GM23338 (cell line): Measurements from ENCODE around the gene TRMT44. TPM values are rescaled to one million over a fixed set of nuclear protein-coding genes. Genes with fewer than 3 reads are reported as not detected.

Experiments used
- ATAC-seq: fragments of 200-7000 bp; cut with Tn5 transposase; 3 replicates; pipeline ENCODE4 v1.9.1; 2020
- DNase-seq: peaks from one replicate; pipeline ENCODE4 v3.0.0-alpha.2; 2015; ENCODE audit warnings: low spot score
- H2AFZ ChIP-seq: fragments of 200-600 bp; sonication (generic); 2 replicates; pipeline ENCODE4 v1.8.0; 2016; ENCODE audit warnings: antibody characterized with exemption, mild to moderate bottlenecking, moderate library complexity
- H3F3A ChIP-seq: fragments of 200-600 bp; sonication (generic); replicated peaks from 2 replicates; pipeline ENCODE4 v1.8.0; 2017; ENCODE audit warnings: antibody characterized with exemption, mixed run types, low read depth
- H3K27ac ChIP-seq: fragments of 200-600 bp; sonication (generic); 2 replicates; pipeline ENCODE4 v1.6.1; 2016; ENCODE audit warnings: low read depth
- H3K27me3 ChIP-seq: fragments of 200-600 bp; sonication (generic); 2 replicates; pipeline ENCODE4 v1.8.0; 2016; ENCODE audit warnings: mild to moderate bottlenecking, mixed run types, moderate library complexity; ENCODE audit not compliant: insufficient read depth
- H3K36me3 ChIP-seq: fragments of 200-600 bp; sonication (generic); 2 replicates; pipeline ENCODE4 v1.8.0; 2016; ENCODE audit warnings: mild to moderate bottlenecking; ENCODE audit not compliant: insufficient read depth
- H3K4me1 ChIP-seq: fragments of 200-600 bp; sonication (generic); 2 replicates; pipeline ENCODE4 v1.8.0; 2016; ENCODE audit warnings: mild to moderate bottlenecking, moderate library complexity; ENCODE audit not compliant: insufficient read depth
- H3K4me2 ChIP-seq: fragments of 200-600 bp; sonication (generic); 2 replicates; pipeline ENCODE4 v1.7.1; 2017; ENCODE audit warnings: mixed run types
- H3K4me3 ChIP-seq: fragments of 200-600 bp; sonication (generic); 2 replicates; pipeline ENCODE4 v1.6.1; 2016; ENCODE audit warnings: mixed run types
- H3K79me2 ChIP-seq: fragments of 200-600 bp; sonication (generic); replicated peaks from 2 replicates; pipeline ENCODE4 v1.8.0; 2017; ENCODE audit warnings: mild to moderate bottlenecking; ENCODE audit not compliant: insufficient read depth
- H3K9me2 ChIP-seq: fragments of 200-600 bp; sonication (generic); 2 replicates; pipeline ENCODE4 v1.8.0; 2017; ENCODE audit not compliant: insufficient read depth
- H4K20me1 ChIP-seq: fragments of 200-600 bp; sonication (generic); replicated peaks from 2 replicates; pipeline ENCODE4 v1.8.0; 2017; ENCODE audit warnings: mild to moderate bottlenecking; ENCODE audit not compliant: insufficient read depth
- H3K27ac Mint-ChIP-seq: 2 replicates; pipeline ENCODE4 v1.8.0; 2020; ENCODE audit warnings: inconsistent platforms, mild to moderate bottlenecking, moderate library complexity, mixed read lengths
- H3K27me3 Mint-ChIP-seq: 3 replicates; pipeline ENCODE4 v1.8.0; 2022; ENCODE audit warnings: low read depth, mild to moderate bottlenecking, moderate library complexity, mixed read lengths, inconsistent platforms; ENCODE audit not compliant: insufficient read depth, poor library complexity
- H3K36me3 Mint-ChIP-seq: 3 replicates; pipeline ENCODE4 v1.8.0; 2021; ENCODE audit warnings: low read depth, mild to moderate bottlenecking, inconsistent platforms, moderate library complexity, mixed read lengths
- H3K4me1 Mint-ChIP-seq: 3 replicates; pipeline ENCODE4 v1.8.0; 2020; ENCODE audit warnings: mild to moderate bottlenecking, inconsistent platforms, mixed read lengths
- H3K4me3 Mint-ChIP-seq: 3 replicates; pipeline ENCODE4 v1.8.0; 2021; ENCODE audit warnings: moderate library complexity, mild to moderate bottlenecking, inconsistent platforms, mixed read lengths
- H3K9me3 Mint-ChIP-seq: 3 replicates; pipeline ENCODE4 v1.8.0; 2020; ENCODE audit warnings: moderate library complexity, mild to moderate bottlenecking, inconsistent platforms, mixed read lengths
- CTCF ChIP-seq, 2 experiments: fragments of 200-600 bp in 1 of 2; sonication (generic) in 1 of 2; conservative IDR thresholded peaks; 2 replicates each; pipeline versions ENCODE4 v1.5.1 to v1.6.1; 2016 to 2017; ENCODE audit warnings: antibody characterized with exemption in 2 of 2, low read depth in 2 of 2, mild to moderate bottlenecking in 2 of 2, moderate library complexity in 1 of 2
- ETS1 ChIP-seq: IDR thresholded peaks from 2 replicates; pipeline ENCODE4 v1.6.1; 2016; ENCODE audit warnings: antibody characterized with exemption
- EZH2 ChIP-seq: fragments of 200-600 bp; sonication (generic); IDR thresholded peaks from one replicate; pipeline ENCODE4 v1.8.0; 2017; ENCODE audit warnings: antibody characterized with exemption, mild to moderate bottlenecking, low read depth; ENCODE audit not compliant: unreplicated experiment
- EZH2phosphoT487 ChIP-seq: fragments of 200-600 bp; sonication (generic); IDR thresholded peaks from one replicate; pipeline ENCODE4 v1.8.1; 2018; ENCODE audit warnings: antibody characterized with exemption; ENCODE audit not compliant: unreplicated experiment
- JUNB ChIP-seq: IDR thresholded peaks from one replicate; pipeline ENCODE4 v1.6.1; 2016; ENCODE audit warnings: antibody characterized with exemption; ENCODE audit not compliant: unreplicated experiment
- NANOG ChIP-seq: IDR thresholded peaks from 2 replicates; pipeline ENCODE4 v1.6.1; 2016; ENCODE audit warnings: antibody characterized with exemption, borderline replicate concordance
- REST ChIP-seq: IDR thresholded peaks from one replicate; pipeline ENCODE4 v1.6.1; 2018; ENCODE audit warnings: antibody characterized with exemption; ENCODE audit not compliant: unreplicated experiment
- ZNF114 ChIP-seq: fragments of 250-450 bp; sonication (Bioruptor Pico); IDR thresholded peaks from 2 replicates; pipeline ENCODE4 v1.5.0; 2020; ENCODE audit warnings: mild to moderate bottlenecking, moderate library complexity
- ZNF331 ChIP-seq: fragments of 250-450 bp; sonication (Bioruptor Pico); IDR thresholded peaks from 2 replicates; pipeline ENCODE4 v1.5.0; 2020; ENCODE audit warnings: low read depth, mild to moderate bottlenecking, moderate library complexity
- polyA plus RNA-seq: library from polyadenylated mRNA; unstranded; fragments of >200 nt; fragmentation: Nextera tagmentation; extraction: Ambion mirVana; gene quantifications from 2 replicates; pipeline ENCODE4 v1.2.1, GENCODE V29; 2016
- total RNA-seq: library from RNA; depleted of rRNA; stranded (reverse); fragments of >200 nt; shearing (Covaris generic); gene quantifications from 2 replicates; pipeline ENCODE4 v1.2.3, GENCODE V29; 2014

TRMT44 gene
- total and polyA plus RNA-seq, 2 experiments from 2014 or later, result 10.3 to 49.8 TPM

GRCh38 chr4:8443801-8444200, 3.2 kb downstream of the TRMT44 start (continued):
- TF ChIP-seq CTCF (conservative IDR thresholded peaks at IDR 0.05; ENCODE audit: low read depth in 2 of 2) (no peak), REST (no peak), ZNF331 (no peak), ETS1 (no peak), ZNF114 (no peak), EZH2 (no peak)

- no peak for ATAC-seq
- peaks cover 14% of the 10 kb centered on the region for H3K36me3 Mint-ChIP-seq
- TF ChIP-seq NANOG (no peak), EZH2phosphoT487 (no peak), REST (no peak), EZH2 (no peak), JUNB (no peak), ZNF331 (no peak)
- no peak overlapping the region for H3K27ac Mint-ChIP-seq
- Histone ChIP-seq H3K4me2 (no peak overlapping the region), H3K36me3 (peaks cover 6% of the 10 kb centered on the region; the same call in 1 of the 2 replicates), H3K27me3 (no peaks in the 10 kb centered on the region), H3K27ac (no peak overlapping the region), H3K9me2 (no peaks in the 10 kb centered on the region), H4K20me1 (peaks cover 32% of the 10 kb centered on the region), H3K79me2 (peaks cover 54% of the 10 kb centered on the region), H3K4me1 (peaks cover 10% of the 10 kb centered on the region; the same call in 1 of the 2 replicates), H2AFZ (no peak overlapping the region), H3K4me3 (no peak overlapping the region), H3F3A (no peaks in the 10 kb centered on the region)
- peaks cover 2% of the 10 kb centered on the region; the same call in 1 of the 3 replicates for H3K9me3 Mint-ChIP-seq
- no peak overlapping the region for H3K4me3 Mint-ChIP-seq
- peaks cover 3% of the 10 kb centered on the region for H3K27me3 Mint-ChIP-seq
- H3K4me1 Mint-ChIP-seq, result peaks cover 19% of the 10 kb centered on the region
- no peak for DNase-seq
Observed at GRCh38 chr4:8446122-8446521, 5.5 kb downstream of the TRMT44 start.
